Activated CD8-positive, alpha-beta memory T cell treated with anti-CD3 and anti-CD28 coated beads, Interleukin-2, amount 50 U/mL, for 24 hours (primary cell): ENCODE measurements around the gene FOXD2.

Experiments used
- DNase-seq: peaks from one replicate; pipeline ENCODE4 v3.0.0-alpha.2; 2020; ENCODE audit errors: extremely low read depth

FOXD2 gene

DNA sequence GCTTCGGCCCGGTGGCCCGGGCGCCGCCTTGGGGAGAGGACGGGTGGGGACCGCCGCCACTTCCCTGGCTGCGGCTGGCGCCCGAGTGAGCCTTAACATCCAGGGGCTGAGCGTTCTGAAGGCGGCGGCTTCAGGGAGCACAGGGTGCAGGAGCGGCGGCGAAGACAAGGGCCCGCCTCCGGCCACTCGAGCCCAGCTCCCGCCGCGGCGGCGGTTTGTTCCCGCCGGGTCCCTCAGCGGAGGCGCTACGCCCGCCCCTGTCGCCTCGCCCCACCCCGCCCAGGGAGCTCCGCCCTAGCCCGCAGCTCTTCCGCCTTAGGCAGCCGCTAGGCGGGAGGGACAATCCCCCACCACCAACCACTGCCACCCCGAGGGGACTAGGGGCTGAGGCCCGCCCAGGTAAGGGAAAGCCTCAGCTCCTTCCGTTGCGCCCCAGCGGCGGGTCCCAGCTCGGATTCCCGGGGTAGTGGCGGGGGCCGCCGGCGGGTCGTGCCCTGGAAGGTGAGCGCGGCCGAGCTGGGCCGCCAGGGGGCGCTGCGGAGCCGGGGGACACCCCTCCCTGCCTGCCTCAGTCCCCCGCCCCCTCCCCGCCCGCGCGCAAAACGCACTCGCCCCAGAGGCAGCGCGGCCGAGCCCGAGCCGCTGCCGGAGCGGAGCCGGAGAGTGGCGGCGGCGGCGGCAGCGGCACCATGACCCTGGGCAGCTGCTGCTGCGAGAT lies at the start of gene FOXD2:
TSS of gene FOXD2 (plus strand) at position 598 of the 718 bp plus-strand sequence. CDS start at position 690, 92 bp downstream.
- DNase-seq: peak; percentile 68

DNA sequence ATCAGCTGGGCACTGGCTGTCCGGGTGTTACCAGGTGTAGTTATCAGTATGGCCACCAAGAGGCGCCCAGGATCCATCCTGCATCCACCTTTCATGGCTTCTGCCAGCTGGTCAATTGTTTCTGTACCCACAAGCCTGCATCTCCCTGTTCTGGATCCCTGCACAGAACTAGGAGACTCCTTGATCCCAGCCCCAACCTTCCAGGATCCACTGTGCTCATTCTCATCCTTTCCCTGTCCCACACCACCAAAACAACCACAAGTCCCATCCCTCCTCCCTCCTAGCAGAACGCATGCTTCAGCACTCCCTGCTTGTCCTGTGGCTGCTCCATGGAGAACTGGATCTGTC lies 49.0 kb upstream of the FOXD2 start:
- no peak for DNase-seq

GRCh38 chr1:47389731-47390130 lies 48.1 kb upstream of the FOXD2 start:
- no peak for DNase-seq

DNA sequence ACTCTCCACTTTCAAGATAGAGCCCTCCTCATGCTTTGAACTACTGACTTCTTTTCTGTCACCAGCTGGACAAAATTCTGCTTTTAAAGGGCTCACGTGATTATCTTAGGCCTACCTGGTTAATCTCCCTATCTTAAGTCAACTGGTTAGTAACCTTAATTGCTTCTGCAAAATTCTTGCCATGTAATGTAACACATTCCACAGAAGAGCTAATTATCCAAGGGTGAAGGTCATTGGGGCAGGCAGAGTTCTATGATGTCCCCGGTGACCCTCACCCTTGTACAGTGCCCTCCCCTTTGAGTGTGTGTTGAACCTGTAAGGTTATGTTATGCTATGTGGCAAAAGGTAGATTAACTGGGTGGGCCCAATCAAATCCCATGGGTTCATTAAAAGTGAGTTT lies 47.0 kb upstream of the FOXD2 start:
- no peak for DNase-seq

DNA sequence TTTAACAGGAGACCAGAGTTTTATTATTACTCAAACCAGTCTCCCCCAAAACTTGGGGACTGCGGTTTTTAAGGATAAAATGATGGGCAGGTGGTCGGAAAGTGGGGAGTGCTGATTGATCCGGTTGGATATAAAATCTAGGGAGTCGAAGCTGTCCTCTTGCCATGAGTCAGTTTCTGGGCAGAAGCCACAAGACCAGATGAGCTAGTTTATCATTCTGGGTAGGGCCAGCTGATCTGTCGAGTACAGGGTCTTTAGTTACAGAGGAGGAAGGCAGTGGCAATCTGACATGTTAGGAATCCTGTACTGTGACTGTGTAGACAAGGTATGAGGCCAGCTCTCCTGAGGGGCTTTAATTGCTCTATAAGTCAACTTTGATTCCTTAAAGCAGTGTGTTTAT lies 44.7 kb upstream of the FOXD2 start:
- DNase-seq: no peak

DNA sequence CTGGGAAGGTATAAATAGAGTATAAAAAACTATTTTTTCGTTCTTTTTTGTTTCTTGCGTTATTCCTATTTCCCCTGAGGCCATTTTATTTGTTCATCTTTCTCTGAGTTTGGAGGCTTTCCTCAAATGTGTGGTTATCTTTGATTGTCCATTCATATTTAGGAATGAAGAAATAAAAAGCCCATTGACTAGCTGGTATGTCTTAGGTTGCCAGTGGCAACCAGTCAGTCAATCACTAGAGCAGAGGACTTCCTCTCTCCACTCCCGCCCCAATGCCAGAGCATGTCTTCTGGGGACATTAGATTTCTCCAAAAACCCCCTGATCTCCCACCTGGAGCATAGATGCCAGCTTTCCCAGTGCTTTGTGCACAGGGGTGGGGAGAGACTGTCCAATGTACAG lies 42.4 kb upstream of the FOXD2 start:
- DNase-seq: no peak

DNA sequence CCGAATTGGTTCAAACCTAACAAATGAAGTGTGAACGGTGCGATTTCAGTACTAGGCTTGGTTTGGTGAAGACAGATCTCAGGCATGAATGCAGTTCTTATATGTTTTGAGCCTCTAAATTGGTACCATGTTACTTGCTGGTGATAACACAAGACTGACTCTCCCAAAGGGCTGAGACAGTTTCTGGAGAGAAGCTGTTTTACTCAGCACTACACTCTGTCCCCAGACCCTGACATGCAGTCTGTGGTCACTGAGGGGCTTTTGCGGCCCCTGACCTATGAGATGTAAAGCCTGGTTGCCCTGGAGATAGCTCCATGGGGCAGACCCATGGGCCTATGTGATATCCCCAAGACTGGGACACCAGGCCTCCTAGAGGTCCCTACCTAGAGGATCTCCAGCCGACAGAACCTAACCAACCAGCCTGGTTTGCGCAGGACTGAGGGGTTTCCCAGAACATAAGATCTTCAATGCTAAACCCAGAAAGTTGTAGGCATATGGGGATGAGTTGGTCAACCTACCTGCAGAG lies 41.1 kb upstream of the FOXD2 start:
- DNase-seq: no peak

- DNase-seq: no peak
Measured at GRCh38 chr1:47399138-47399845, 38.6 kb upstream of the FOXD2 start.

- DNase-seq: no peak
Measured at GRCh38 chr1:47399846-47400155, 38.0 kb upstream of the FOXD2 start.

DNA sequence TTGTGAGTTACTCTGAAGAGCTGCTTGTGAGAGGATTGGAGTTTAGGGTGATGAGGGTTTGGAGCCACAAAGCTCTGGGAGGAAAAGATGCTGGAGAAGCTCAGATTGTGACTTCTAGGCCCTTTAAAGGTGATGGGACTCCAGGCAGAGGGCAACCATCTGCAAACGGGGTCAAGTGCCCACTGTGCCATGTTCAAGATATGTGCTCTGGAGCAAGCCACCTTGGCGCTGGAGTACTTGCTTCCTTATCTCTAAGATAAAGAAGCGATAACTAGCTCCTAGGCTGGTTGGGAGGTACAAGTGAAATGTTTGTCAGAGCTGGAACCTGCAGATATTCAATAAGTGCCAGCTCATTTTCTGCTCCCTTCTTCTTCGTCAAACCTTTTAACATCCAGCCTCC lies 36.1 kb upstream of the FOXD2 start:
- no peak for DNase-seq

DNA sequence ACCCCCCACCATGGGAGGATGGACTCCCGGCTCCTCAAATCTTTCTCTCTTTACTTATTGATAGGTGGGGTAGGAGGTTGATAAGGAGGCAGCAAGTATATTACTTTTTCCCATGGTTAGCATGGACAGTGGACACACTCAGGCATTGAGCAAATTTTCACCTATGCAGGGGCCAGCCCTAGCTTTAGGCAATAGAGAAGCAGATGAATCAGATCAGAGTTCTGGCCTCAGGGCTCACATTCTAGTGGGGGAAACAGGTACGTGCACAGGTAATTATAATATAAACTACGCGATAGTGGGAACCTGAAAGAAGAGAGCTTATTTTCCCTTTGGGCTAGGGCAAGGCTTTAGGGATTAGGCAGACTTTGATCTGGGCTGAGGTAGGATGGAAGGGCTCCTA lies 35.3 kb upstream of the FOXD2 start:
- DNase-seq: no peak

DNA sequence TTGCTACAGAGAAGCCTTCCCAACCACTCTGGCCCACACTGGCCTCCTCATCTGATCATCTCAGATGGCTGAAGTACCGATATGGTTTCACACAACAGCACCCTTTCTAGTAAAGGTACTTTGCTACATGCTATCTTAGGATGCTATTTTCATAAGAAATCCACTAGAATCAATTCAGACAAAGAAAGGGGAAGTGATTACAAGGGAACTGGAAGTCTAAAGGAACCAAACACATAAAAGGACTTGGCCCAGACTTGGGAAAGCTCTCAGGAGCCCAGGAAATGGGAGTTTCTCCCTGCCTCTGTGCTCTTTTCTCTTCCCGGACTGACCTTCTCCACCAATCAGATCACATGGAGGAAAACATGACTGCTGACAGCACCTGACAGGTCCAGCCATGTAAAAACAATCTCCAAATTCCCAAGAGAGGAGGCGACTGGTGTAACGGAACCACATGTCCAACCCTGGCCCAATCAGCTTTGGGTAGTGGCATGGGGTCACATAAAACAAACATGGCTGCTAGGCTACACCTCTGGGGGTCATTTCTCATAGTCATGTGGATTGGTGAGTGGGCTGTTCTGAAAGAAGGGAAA lies 34.4 kb upstream of the FOXD2 start:
- DNase-seq: no peak

- no peak for DNase-seq
Measured at GRCh38 chr1:47405697-47406096, 32.1 kb upstream of the FOXD2 start.

DNA sequence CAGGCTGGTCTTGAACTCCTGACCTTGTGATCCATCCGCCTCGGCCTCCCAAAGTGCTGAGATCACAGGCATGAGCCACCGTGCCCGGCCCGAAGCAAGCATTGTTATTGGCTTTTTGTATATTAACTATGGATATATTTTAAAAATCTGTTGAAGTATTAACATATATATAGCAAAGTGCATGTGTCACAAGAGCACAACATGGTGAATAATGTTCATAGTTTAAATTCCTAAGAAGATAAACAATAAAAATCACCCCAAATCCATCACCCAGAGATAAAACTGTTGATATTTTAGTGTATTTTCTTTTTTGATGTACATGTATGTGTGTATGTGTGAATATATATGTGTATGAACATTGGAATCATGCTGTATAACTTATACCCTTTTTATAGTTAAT lies 30.9 kb upstream of the FOXD2 start:
- no peak for DNase-seq

DNA sequence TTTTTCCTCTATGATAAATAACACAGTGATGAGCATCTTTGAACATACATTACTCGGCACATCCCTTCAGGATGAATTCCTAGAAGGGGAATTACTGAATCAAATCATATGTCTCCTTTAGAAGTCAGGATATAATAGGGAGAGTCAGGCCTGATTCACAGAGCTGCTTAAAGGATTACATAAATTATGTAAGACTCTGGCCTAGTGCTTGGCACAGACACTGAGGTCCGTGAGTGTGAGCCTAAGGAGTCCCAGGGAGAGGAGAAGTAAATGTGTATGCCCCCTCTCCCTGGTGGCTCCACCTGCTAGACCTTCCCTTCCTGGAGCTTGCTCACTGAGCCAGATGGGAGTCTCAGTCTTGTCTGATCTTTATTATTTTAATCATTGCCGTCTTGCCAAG lies 30.4 kb upstream of the FOXD2 start:
- DNase-seq: no peak

GRCh38 chr1:47409311-47410067 lies 28.4 kb upstream of the FOXD2 start:
- DNase-seq: no peak

- DNase-seq: no peak
Measured at GRCh38 chr1:47410068-47410455, 27.8 kb upstream of the FOXD2 start.

GRCh38 chr1:47411436-47411835 lies 26.4 kb upstream of the FOXD2 start:
- no peak for DNase-seq

DNA sequence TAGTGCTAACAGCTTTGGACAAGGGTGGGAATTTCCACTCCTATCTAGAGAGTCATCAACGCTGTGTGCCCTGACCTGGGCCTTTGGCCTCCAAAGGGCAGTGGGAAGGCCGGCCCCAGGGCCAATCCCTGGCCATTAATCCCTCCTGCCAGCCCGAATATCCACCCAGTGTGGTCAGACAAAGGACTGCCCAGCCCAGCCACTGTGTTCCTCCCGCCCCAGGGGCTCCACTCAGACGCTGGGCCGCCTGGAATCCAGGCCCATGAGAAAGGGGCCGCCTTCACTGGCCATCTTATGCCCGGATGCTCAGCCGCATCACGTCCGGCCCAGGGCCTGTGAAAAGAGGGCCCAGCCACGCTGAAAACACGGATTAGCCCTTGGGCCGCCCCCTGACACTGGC lies 25.4 kb upstream of the FOXD2 start:
- no peak for DNase-seq

GRCh38 chr1:47415728-47416318 lies 22.0 kb upstream of the FOXD2 start, which contains the start of gene FOXE3:
Gene FOXE3 (plus strand): TSS chr1:47416285. CDS start chr1:47416316, 31 bp downstream.
- no peak for DNase-seq

DNA sequence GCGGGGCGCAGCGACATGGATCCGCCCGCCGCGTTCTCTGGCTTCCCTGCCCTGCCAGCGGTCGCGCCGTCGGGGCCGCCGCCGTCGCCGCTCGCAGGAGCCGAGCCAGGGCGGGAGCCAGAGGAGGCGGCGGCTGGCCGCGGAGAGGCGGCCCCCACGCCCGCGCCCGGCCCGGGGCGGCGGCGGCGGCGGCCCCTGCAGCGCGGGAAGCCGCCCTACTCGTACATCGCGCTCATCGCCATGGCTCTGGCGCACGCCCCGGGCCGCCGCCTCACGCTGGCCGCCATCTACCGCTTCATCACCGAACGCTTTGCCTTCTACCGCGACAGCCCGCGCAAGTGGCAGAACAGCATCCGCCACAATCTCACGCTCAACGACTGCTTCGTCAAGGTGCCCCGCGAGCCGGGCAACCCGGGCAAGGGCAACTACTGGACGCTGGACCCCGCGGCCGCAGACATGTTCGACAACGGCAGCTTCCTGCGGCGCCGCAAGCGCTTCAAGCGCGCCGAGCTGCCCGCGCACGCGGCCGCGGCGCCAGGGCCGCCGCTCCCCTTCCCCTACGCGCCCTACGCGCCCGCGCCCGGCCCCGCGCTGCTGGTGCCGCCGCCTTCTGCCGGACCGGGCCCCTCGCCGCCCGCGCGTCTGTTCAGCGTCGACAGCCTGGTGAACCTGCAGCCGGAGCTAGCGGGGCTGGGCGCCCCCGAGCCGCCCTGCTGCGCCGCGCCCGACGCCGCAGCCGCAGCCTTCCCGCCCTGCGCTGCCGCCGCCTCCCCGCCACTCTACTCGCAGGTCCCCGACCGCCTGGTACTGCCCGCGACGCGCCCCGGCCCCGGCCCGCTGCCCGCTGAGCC lies 21.3 kb upstream of the FOXD2 start:
- no peak for DNase-seq
